Ramos (cell line): Measurements from ENCODE around the gene NTRK3.
"Not testable (repeated sequence)": the region's sequence is repeated elsewhere in the genome, so short reads cannot be mapped to it uniquely, and the experiment has no call there.

Experiments used
- in situ Hi-C: fragments of 300-500 bp; cut with MboI; formaldehyde crosslinking; loops from one replicate; pipeline ENCODE4 v1.14.3; 2022; ENCODE audit warnings: low sequenced_read_pairs; ENCODE audit not compliant: unreplicated experiment

NTRK3 gene

GRCh38 chr15:87863152-87863551 is 393.4 kb downstream of the NTRK3 start:
- in situ Hi-C loops: no loop called here

DNA sequence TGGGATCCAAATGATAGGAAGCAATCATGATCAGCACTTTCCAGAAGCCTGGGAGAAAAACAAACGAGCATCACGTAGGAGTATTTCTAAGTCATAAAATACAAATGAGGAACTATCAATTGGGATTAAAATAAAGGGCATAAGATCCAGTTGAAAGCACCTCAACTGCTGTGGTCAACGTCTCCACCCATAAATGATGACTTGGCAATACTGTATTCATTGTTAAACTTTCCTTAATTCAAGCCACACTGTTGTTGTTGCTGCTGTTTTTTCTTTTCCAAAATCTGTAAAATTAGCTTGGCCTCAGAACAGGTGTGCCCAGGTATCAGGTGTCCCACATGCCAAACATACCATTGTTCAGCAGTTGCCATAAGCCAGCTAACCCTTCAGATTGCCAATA is 395.8 kb downstream of the NTRK3 start:
- in situ Hi-C loops: no loop called here

- in situ Hi-C loops: no loop called here
Measured at GRCh38 chr15:87858651-87859050, 397.9 kb downstream of the NTRK3 start.

DNA sequence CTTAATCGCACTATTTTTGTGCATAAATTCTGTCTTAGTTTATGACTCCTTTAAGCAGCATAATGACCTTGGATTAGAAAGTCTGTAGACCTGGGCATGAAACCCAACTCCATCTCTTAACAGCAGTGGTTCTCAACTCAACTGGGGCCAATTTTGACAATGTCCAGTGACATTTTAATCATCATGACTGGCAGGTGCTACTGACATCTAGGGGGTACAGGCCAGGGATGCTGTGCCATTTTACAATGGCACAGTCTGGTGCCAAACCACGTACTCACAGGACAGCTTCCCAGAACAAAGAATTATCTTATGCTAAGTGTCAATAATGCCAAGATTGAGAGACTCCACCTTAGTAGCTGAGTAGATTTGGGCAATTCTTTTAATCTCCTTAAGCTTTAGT is 405.0 kb downstream of the NTRK3 start:
- in situ Hi-C loops: no loop called here

- in situ Hi-C loops: no loop called here
Measured at GRCh38 chr15:87850916-87851315, 405.6 kb downstream of the NTRK3 start.

GRCh38 chr15:87849181-87849580 is 407.4 kb downstream of the NTRK3 start:
- in situ Hi-C loops: no loop called here

DNA sequence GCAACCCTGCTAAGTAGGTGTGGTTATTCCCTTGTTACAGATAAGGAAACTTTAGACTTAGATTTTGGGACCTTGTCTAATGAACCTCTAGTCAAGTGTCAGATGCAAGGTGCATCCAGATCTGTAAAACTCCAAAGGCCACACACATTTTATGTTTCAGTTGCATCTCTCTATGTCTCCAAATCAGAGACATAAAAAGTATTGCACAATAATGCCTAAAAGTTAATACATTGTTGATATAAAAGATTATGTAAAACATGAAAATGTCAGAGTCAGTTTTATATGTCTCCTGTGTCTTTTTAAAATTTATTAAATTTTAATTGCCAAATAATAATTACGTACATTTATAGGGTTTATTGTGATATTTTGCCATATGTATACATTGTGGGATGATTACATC is 408.5 kb downstream of the NTRK3 start:
- in situ Hi-C loops: no loop called here

- in situ Hi-C loops: no loop called here
Measured at GRCh38 chr15:87846746-87847145, 409.8 kb downstream of the NTRK3 start.

GRCh38 chr15:87843312-87843711 is 413.2 kb downstream of the NTRK3 start:
- in situ Hi-C loops: no loop called here

DNA sequence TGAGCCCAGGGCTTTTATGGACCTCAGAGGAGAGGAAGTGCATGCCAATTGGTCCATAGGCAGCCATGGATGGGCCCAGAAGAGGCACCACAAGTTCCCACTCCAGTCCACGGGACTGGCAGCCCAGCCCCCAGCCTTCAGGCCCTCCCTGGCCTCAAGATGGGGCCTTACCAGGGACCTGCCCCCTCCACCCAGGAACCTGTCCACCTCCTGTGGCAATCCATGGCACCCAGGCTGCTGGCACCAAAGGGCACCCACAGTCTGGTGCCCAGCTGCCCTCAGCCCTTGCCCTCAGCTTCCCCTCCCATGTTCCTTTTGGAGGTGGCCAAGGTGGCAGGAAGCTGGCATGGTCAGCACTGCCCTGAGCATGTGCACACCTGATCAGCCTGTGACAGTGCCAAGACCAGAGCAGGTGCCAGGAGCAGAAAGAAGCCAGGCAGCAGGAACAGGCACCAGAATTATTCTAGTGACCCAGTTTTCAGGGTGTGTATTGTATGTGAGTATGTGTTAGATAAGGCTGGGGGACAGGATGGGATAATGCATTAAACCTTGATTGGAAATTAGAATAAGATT is 415.0 kb downstream of the NTRK3 start:
- in situ Hi-C loops: no loop called here

GRCh38 chr15:87835830-87836229 is 420.7 kb downstream of the NTRK3 start:
- in situ Hi-C loops: not testable (repeated sequence)

DNA sequence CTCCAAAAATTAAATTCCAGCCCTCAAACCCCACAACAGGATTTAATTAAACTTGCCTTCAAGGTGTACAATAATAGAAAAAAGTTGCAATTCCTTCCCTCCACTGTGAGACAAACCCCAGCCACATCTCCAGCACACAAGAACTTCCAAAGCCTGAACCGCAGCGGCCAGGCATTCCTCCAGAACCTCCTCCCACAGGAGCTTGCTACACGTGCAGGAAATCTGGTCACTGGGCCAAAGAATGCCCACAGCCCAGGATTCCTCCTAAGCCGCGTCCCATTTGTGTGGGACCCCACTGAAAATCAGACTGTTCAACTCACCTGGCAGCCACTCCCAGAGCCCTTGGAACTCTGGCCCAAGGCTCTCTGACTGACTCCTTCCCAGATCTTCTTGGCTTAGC is 423.2 kb downstream of the NTRK3 start:
- in situ Hi-C loops: not testable (repeated sequence)

DNA sequence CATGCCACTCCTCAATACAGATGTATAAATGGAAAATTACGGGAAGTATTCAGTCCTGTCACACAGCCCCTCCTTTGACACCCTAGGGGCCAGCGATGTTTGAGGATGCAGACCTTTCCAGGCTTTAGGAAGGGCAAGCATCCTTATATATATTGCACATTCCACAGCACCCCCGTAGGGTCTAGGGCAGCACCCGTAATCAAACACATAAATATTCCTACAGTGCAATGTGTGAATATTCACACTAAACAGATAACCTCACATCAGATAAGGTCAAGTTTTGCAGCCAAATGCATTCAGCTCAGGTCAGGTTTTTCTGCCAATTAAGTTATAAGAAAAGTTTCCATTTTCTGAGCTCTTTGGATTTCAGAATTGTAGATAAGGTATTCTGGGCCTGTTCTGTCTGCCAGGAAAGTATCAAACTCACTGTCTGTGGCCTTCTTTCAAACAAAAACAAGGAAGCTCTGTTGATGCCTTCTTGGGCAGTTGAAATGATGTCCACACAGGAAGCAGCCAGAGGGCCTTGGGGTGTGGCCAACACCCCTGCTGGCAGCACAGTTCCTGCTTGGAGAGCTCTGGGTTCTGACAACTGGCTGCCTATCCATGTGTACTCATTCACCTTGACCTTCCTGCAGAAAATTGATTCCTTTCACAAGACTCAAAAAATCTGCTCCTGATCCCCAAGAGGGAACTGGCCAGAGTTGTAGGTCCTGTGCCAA is 427.0 kb downstream of the NTRK3 start:
- in situ Hi-C loops: no loop called here

DNA sequence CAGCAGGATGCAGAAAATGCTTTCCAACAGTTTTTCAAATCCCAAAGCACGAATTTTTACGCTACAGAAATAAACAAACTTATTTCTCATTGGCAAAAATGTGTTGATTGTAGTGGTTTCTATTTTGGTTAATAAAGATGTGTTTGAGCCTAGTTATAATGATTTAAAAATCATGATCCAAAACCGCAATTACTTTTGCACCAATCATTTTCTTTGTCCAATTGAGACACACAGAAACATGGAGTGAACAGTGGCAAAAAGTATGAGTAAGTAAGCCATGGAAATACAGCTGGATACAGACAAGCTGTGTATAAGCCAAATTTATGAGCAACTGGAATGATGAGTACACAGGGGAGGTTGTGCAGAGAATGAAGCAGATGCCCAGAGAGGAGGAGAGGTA is 427.9 kb downstream of the NTRK3 start:
- in situ Hi-C loops: no loop called here

- in situ Hi-C loops: no loop called here
Measured at GRCh38 chr15:87827131-87827530, 429.4 kb downstream of the NTRK3 start.

- in situ Hi-C loops: no loop called here
Measured at GRCh38 chr15:87826119-87826747, 430.3 kb downstream of the NTRK3 start.

GRCh38 chr15:87818756-87819155 is 437.8 kb downstream of the NTRK3 start:
- in situ Hi-C loops: no loop called here

GRCh38 chr15:87817553-87817952 is 439.0 kb downstream of the NTRK3 start:
- in situ Hi-C loops: no loop called here

- in situ Hi-C loops: no loop called here
Measured at GRCh38 chr15:87816811-87817210, 439.7 kb downstream of the NTRK3 start.

GRCh38 chr15:87816016-87816415 is 440.5 kb downstream of the NTRK3 start:
- in situ Hi-C loops: no loop called here
